Measurements from ENCODE around the gene TMEM131. TPM values are rescaled to one million over a fixed set of nuclear protein-coding genes. Genes with fewer than 3 reads are reported as not detected.

TMEM131 gene
- total RNA-seq, 1 donor from 2014 or later, result 59.4 TPM

GRCh38 chr2:97979904-97980303 is 15.8 kb downstream of the TMEM131 start:
- Histone ChIP-seq H3K79me2 (ENCODE audit: low read depth) (peaks cover 86% of the 10 kb centered on the region), H3K27me3 (no peaks in the 10 kb centered on the region), H4K20me1 (ENCODE audit: low read depth) (peaks cover 7% of the 10 kb centered on the region), H3K36me3 (peaks cover 8% of the 10 kb centered on the region), H3F3A (ENCODE audit: low read depth) (peaks cover 15% of the 10 kb centered on the region), H3K9me3 (ENCODE audit: low read depth) (peaks cover 7% of the 10 kb centered on the region), H3K4me2 (no peak overlapping the region), H3K4me3 (no peak overlapping the region), H3K27ac (no peak overlapping the region), H3K9ac (no peak overlapping the region), H2AFZ (replicated peaks) (no peak overlapping the region), H3K4me1 (peaks cover 14% of the 10 kb centered on the region)
- H3K27me3 Mint-ChIP-seq (ENCODE audit: insufficient read depth, low read depth), result no peaks in the 10 kb centered on the region
- no peak for TF ChIP-seq CTCF (IDR thresholded peaks at IDR 0.05)
- no peak for TF ChIP-seq EZH2 (IDR thresholded peaks at IDR 0.05)
- TF ChIP-seq EZH2phosphoT487 (IDR thresholded peaks at IDR 0.05), result no peak
- peaks cover 41% of the 10 kb centered on the region for H3K36me3 Mint-ChIP-seq
- H3K9me3 Mint-ChIP-seq, result peaks cover 41% of the 10 kb centered on the region
- no peak overlapping the region for H3K27ac Mint-ChIP-seq
- H3K4me3 Mint-ChIP-seq, result no peak overlapping the region
- DNase-seq (ENCODE audit: low spot score), result no peak
- peaks cover 3% of the 10 kb centered on the region for H3K4me1 Mint-ChIP-seq

- DNase-seq (ENCODE audit: low spot score), result no peak
- no peak overlapping the region for H3K4me3 ChIP-seq
- no peaks in the 10 kb centered on the region for H4K20me1 ChIP-seq (ENCODE audit: low read depth)
- no peaks in the 10 kb centered on the region for H3K4me1 ChIP-seq
- H3K79me2 ChIP-seq (ENCODE audit: low read depth), result peaks cover 92% of the 10 kb centered on the region
- H3K36me3 ChIP-seq, result peaks cover 8% of the 10 kb centered on the region
- H3K4me2 ChIP-seq, result no peak overlapping the region
- peaks cover 56% of the 10 kb centered on the region for H3K9me3 Mint-ChIP-seq
- no peaks in the 10 kb centered on the region for H3F3A ChIP-seq (ENCODE audit: low read depth)
- H3K27me3 Mint-ChIP-seq (ENCODE audit: insufficient read depth, low read depth), result no peaks in the 10 kb centered on the region
- no peak overlapping the region for H3K27ac Mint-ChIP-seq
- H3K36me3 Mint-ChIP-seq, result peaks cover 22% of the 10 kb centered on the region
- TF ChIP-seq EZH2phosphoT487 (IDR thresholded peaks at IDR 0.05) (no peak), CTCF (IDR thresholded peaks at IDR 0.05) (no peak), EZH2 (IDR thresholded peaks at IDR 0.05) (no peak)
- no peak overlapping the region for H2AFZ ChIP-seq (replicated peaks)
- H3K27ac ChIP-seq, result no peak overlapping the region
- no peak overlapping the region for H3K9ac ChIP-seq
- no peak overlapping the region for H3K4me3 Mint-ChIP-seq
- peaks cover 7% of the 10 kb centered on the region for H3K9me3 ChIP-seq (ENCODE audit: low read depth)
- H3K27me3 ChIP-seq, result no peaks in the 10 kb centered on the region
- peaks cover 2% of the 10 kb centered on the region for H3K4me1 Mint-ChIP-seq
Observed at GRCh38 chr2:97974471-97974870, 21.3 kb downstream of the TMEM131 start.

- Mint-ChIP-seq H3K27ac (no peak overlapping the region), H3K4me3 (no peak overlapping the region), H3K4me1 (peaks cover 2% of the 10 kb centered on the region), H3K36me3 (peaks cover 9% of the 10 kb centered on the region), H3K27me3 (ENCODE audit: insufficient read depth, low read depth) (no peaks in the 10 kb centered on the region), H3K9me3 (peaks cover 24% of the 10 kb centered on the region)
- no peaks in the 10 kb centered on the region for H3F3A ChIP-seq (ENCODE audit: low read depth)
- TF ChIP-seq EZH2 (IDR thresholded peaks at IDR 0.05) (no peak), EZH2phosphoT487 (IDR thresholded peaks at IDR 0.05) (no peak), CTCF (IDR thresholded peaks at IDR 0.05) (no peak)
- H3K9me3 ChIP-seq (ENCODE audit: low read depth), result peaks cover 5% of the 10 kb centered on the region
- no peak overlapping the region for H2AFZ ChIP-seq (replicated peaks)
- H3K79me2 ChIP-seq (ENCODE audit: low read depth), result peaks cover 94% of the 10 kb centered on the region
- H3K9ac ChIP-seq, result no peak overlapping the region
- DNase-seq (ENCODE audit: low spot score), result no peak
- H3K36me3 ChIP-seq, result peaks cover 5% of the 10 kb centered on the region
- H4K20me1 ChIP-seq (ENCODE audit: low read depth), result peaks cover 26% of the 10 kb centered on the region
- H3K27me3 ChIP-seq, result no peaks in the 10 kb centered on the region
- no peak overlapping the region for H3K4me2 ChIP-seq
- no peak overlapping the region for H3K27ac ChIP-seq
- peaks cover 2% of the 10 kb centered on the region for H3K4me1 ChIP-seq
- no peak overlapping the region for H3K4me3 ChIP-seq
Observed at GRCh38 chr2:97970293-97971060, 25.3 kb downstream of the TMEM131 start.
